ENCODE data around the gene EIF4H.

GRCh38 chr7:74181821-74182220 is 7.7 kb downstream of the EIF4H start:
- no peak for TF ChIP-seq CTCF (conservative IDR thresholded peaks at IDR 0.05; ENCODE audit: low read depth, low read length)
- no peak for TF ChIP-seq EZH2 (IDR thresholded peaks at IDR 0.05; ENCODE audit: borderline replicate concordance, low read depth, low read length, poor library complexity, severe bottlenecking)

All from A673 (cell line).